Liver (tissue), 9 donors: ENCODE results near the gene TMEM119. TPM values are rescaled to one million over a fixed set of nuclear protein-coding genes. Genes with fewer than 3 reads are reported as not detected.

Source experiments
- DNase-seq: peaks from one replicate; pipeline ENCODE4 v3.0.0-alpha.2; 2017; ENCODE audit warnings: low spot score
- H3K27ac ChIP-seq, 2 donors: one replicate each; pipeline ENCODE4 v1.7.0; 2013; ENCODE audit warnings: inconsistent platforms in 2 of 2, low read length in 2 of 2, control low read depth in 1 of 2, low read depth in 1 of 2, mild to moderate bottlenecking in 1 of 2
- H3K27me3 ChIP-seq, 4 donors: one replicate each; pipeline versions ENCODE4 v1.6.1 to v1.7.0; 2013; ENCODE audit warnings: low read length in 3 of 4, inconsistent platforms in 1 of 4, mild to moderate bottlenecking in 1 of 4, moderate library complexity in 1 of 4; ENCODE audit not compliant: control insufficient read depth in 4 of 4, insufficient read depth in 4 of 4
- H3K36me3 ChIP-seq, 4 donors: one replicate each; pipeline versions ENCODE4 v1.6.1 to v1.7.0; 2013; ENCODE audit warnings: low read length in 3 of 4, mild to moderate bottlenecking in 3 of 4, low read depth in 1 of 4, moderate library complexity in 1 of 4; ENCODE audit not compliant: control insufficient read depth in 4 of 4, insufficient read depth in 3 of 4
- H3K4me1 ChIP-seq, 4 donors: one replicate each; pipeline versions ENCODE4 v1.6.1 to v1.7.0; 2013; ENCODE audit warnings: low read length in 3 of 4, mild to moderate bottlenecking in 3 of 4, moderate library complexity in 1 of 4; ENCODE audit not compliant: control insufficient read depth in 4 of 4, insufficient read depth in 4 of 4
- H3K4me3 ChIP-seq, 3 donors: one replicate each; pipeline versions ENCODE4 v1.6.1 to v1.7.0; 2013; ENCODE audit warnings: low read length in 3 of 3, control low read depth in 1 of 3, low read depth in 1 of 3, mild to moderate bottlenecking in 1 of 3
- H3K9ac ChIP-seq, 2 donors: one replicate each; pipeline ENCODE4 v1.7.0; 2013; ENCODE audit warnings: low read length in 2 of 2, mild to moderate bottlenecking in 2 of 2, moderate library complexity in 2 of 2, control low read depth in 1 of 2, low read depth in 1 of 2
- H3K9me3 ChIP-seq, 4 donors: one replicate each; pipeline versions ENCODE4 v1.6.1 to v1.7.0; 2013; ENCODE audit warnings: low read length in 3 of 4; ENCODE audit not compliant: control insufficient read depth in 4 of 4
- EGR1 ChIP-seq, 2 donors: IDR thresholded peaks; 2 replicates each; pipeline ENCODE4 v1.6.1; 2016 to 2018; ENCODE audit warnings: antibody characterized with exemption in 2 of 2, low read depth in 2 of 2
- FOXA1 ChIP-seq: IDR thresholded peaks from 2 replicates; pipeline ENCODE4 v1.6.1; 2016; ENCODE audit warnings: antibody characterized with exemption
- FOXA2 ChIP-seq: IDR thresholded peaks from 2 replicates; pipeline ENCODE4 v1.6.1; 2016; ENCODE audit warnings: antibody characterized with exemption
- GABPA ChIP-seq, 2 donors: IDR thresholded peaks in 1 of 2; conservative IDR thresholded peaks in 1 of 2; 2 replicates each; pipeline ENCODE4 v1.6.1; 2016; ENCODE audit warnings: antibody characterized with exemption in 2 of 2, mild to moderate bottlenecking in 1 of 2, moderate library complexity in 1 of 2
- HNF4A ChIP-seq, 2 donors: conservative IDR thresholded peaks; 2 replicates each; pipeline ENCODE4 v1.6.1; 2016; ENCODE audit warnings: antibody characterized with exemption in 2 of 2, mild to moderate bottlenecking in 2 of 2
- HNF4G ChIP-seq: IDR thresholded peaks from 2 replicates; pipeline ENCODE4 v1.6.1; 2016; ENCODE audit warnings: antibody characterized with exemption
- JUND ChIP-seq, 2 donors: IDR thresholded peaks; 2 replicates each; pipeline ENCODE4 v1.6.1; 2016; ENCODE audit warnings: antibody characterized with exemption in 2 of 2
- NR2F2 ChIP-seq: IDR thresholded peaks from 2 replicates; pipeline ENCODE4 v1.6.1; 2016; ENCODE audit warnings: antibody characterized with exemption
- RAD21 ChIP-seq, 2 donors: IDR thresholded peaks; 2 replicates each; pipeline ENCODE4 v1.6.1; 2016; ENCODE audit warnings: antibody characterized with exemption in 2 of 2, mild to moderate bottlenecking in 2 of 2
- RXRA ChIP-seq, 2 donors: IDR thresholded peaks; 2 replicates each; pipeline ENCODE4 v1.6.1; 2017 to 2018; ENCODE audit warnings: antibody characterized with exemption in 2 of 2, mild to moderate bottlenecking in 1 of 2
- SP1 ChIP-seq: IDR thresholded peaks from 2 replicates; pipeline ENCODE4 v1.6.1; 2018; ENCODE audit warnings: antibody characterized with exemption, mild to moderate bottlenecking
- TAF1 ChIP-seq: conservative IDR thresholded peaks from 2 replicates; pipeline ENCODE4 v1.6.1; 2016; ENCODE audit warnings: antibody characterized with exemption, mild to moderate bottlenecking
- YY1 ChIP-seq: IDR thresholded peaks from 2 replicates; pipeline ENCODE4 v1.6.1; 2016; ENCODE audit warnings: antibody characterized with exemption, mild to moderate bottlenecking
- WGBS: extraction: QIAGEN DNeasy Blood & Tissue Kit; methylation state at CpG from one replicate; pipeline ENCODE4 v1.1.7; 2013; 5-methylcytosine and 5-hydroxymethylcytosine counted together
- polyA plus RNA-seq, 2 donors: library from polyadenylated mRNA; stranded (reverse) in 1 of 2; unstranded in 1 of 2; fragments of 200-250 nt in 1 of 2; fragments of >200 nt in 1 of 2; fragmentation: Nextera tagmentation in 1 of 2; extraction: Ambion mirVana in 1 of 2; gene quantifications; one replicate each; pipeline versions ENCODE4 v1.2.1 to v1.2.3, GENCODE V29; 2013 to 2015
- total RNA-seq, 2 donors: library from RNA; depleted of rRNA; stranded (reverse); fragments of >200 nt; gene quantifications; one replicate each; pipeline ENCODE4 v1.2.3, GENCODE V29; 2014
- TF ChIP-seq, protein P1 (sequence below): IDR thresholded peaks from 2 replicates; pipeline ENCODE4 v1.6.1; 2016; ENCODE audit warnings: antibody characterized with exemption
- TF ChIP-seq, protein P2 (sequence below): IDR thresholded peaks from 2 replicates; pipeline ENCODE4 v1.6.1; 2016; ENCODE audit warnings: antibody characterized with exemption, mild to moderate bottlenecking
- TF ChIP-seq, protein P3 (sequence below): fragments of 150-350 bp; IDR thresholded peaks from 2 replicates; pipeline ENCODE4 v1.5.1; 2017; ENCODE audit warnings: improper control_type of control experiment, low read depth, low read length; ENCODE audit not compliant: missing input control
- TF ChIP-seq, protein P4 (sequence below): IDR thresholded peaks from 2 replicates; pipeline ENCODE4 v1.6.1; 2016; ENCODE audit warnings: antibody characterized with exemption
- TF ChIP-seq, protein P5 (sequence below): IDR thresholded peaks from 2 replicates; pipeline ENCODE4 v1.6.1; 2016; ENCODE audit warnings: antibody characterized with exemption
- donor health status: healthy.
- donor health status: healthy.
- donor health status: healthy.
- donor health status: healthy.
- donor health status: healthy.

The TMEM119 gene
- total and polyA plus RNA-seq, 4 donors, result 0.14 to 2.6 (median 0.38) TPM

DNA sequence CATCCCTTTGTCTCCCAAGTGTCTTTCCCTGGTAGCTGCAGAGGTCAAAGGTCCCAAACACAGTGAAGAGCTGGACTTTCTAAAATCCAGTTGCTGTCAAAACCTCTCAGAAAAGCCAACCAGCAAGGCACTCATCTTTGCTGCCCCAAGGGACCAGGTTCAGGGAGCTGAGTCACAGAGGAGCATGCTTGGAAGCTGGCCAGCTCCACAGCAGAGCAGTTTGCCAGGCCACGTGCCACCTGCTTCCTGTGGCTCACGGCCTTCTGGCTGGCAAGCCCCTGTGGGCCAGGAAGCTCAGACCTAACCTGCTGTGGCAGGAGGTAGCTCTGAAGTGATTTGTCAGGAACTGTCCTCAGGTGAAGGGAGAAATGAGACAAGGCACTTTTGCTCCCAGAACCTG, 31.9 kb downstream of the TMEM119 start:
- no peaks in the 10 kb centered on the region for H3K9me3 ChIP-seq
- H3K4me1 ChIP-seq, result peaks cover 2 to 29% (median 20%) of the 10 kb centered on the region in 4 donors
- WGBS, result 5% methylated on average over 2 of the region's 2 CpGs
- no peak for DNase-seq
- TF ChIP-seq SP1, result no peak
- TF ChIP-seq FOXA2, result no peak
- TF ChIP-seq FOXA1, result no peak
- peak in 1 of 2 donors; percentile 44 for TF ChIP-seq JUND (IDR thresholded peaks at IDR 0.05)
- peak; percentile 28 to 36 for TF ChIP-seq HNF4A (conservative IDR thresholded peaks at IDR 0.05)
- TF ChIP-seq, protein P1, sequence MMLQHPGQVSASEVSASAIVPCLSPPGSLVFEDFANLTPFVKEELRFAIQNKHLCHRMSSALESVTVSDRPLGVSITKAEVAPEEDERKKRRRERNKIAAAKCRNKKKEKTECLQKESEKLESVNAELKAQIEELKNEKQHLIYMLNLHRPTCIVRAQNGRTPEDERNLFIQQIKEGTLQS, result no peak
- TF ChIP-seq NR2F2, result no peak
- TF ChIP-seq, protein P2, sequence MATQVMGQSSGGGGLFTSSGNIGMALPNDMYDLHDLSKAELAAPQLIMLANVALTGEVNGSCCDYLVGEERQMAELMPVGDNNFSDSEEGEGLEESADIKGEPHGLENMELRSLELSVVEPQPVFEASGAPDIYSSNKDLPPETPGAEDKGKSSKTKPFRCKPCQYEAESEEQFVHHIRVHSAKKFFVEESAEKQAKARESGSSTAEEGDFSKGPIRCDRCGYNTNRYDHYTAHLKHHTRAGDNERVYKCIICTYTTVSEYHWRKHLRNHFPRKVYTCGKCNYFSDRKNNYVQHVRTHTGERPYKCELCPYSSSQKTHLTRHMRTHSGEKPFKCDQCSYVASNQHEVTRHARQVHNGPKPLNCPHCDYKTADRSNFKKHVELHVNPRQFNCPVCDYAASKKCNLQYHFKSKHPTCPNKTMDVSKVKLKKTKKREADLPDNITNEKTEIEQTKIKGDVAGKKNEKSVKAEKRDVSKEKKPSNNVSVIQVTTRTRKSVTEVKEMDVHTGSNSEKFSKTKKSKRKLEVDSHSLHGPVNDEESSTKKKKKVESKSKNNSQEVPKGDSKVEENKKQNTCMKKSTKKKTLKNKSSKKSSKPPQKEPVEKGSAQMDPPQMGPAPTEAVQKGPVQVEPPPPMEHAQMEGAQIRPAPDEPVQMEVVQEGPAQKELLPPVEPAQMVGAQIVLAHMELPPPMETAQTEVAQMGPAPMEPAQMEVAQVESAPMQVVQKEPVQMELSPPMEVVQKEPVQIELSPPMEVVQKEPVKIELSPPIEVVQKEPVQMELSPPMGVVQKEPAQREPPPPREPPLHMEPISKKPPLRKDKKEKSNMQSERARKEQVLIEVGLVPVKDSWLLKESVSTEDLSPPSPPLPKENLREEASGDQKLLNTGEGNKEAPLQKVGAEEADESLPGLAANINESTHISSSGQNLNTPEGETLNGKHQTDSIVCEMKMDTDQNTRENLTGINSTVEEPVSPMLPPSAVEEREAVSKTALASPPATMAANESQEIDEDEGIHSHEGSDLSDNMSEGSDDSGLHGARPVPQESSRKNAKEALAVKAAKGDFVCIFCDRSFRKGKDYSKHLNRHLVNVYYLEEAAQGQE, result no peak
- TF ChIP-seq RXRA (IDR thresholded peaks at IDR 0.05), result peak in 1 of 2 donors; percentile 23
- peak; percentile 10 to 13 for TF ChIP-seq RAD21 (IDR thresholded peaks at IDR 0.05)
- TF ChIP-seq, protein P3, sequence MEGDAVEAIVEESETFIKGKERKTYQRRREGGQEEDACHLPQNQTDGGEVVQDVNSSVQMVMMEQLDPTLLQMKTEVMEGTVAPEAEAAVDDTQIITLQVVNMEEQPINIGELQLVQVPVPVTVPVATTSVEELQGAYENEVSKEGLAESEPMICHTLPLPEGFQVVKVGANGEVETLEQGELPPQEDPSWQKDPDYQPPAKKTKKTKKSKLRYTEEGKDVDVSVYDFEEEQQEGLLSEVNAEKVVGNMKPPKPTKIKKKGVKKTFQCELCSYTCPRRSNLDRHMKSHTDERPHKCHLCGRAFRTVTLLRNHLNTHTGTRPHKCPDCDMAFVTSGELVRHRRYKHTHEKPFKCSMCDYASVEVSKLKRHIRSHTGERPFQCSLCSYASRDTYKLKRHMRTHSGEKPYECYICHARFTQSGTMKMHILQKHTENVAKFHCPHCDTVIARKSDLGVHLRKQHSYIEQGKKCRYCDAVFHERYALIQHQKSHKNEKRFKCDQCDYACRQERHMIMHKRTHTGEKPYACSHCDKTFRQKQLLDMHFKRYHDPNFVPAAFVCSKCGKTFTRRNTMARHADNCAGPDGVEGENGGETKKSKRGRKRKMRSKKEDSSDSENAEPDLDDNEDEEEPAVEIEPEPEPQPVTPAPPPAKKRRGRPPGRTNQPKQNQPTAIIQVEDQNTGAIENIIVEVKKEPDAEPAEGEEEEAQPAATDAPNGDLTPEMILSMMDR, result no peak
- TF ChIP-seq, protein P4, sequence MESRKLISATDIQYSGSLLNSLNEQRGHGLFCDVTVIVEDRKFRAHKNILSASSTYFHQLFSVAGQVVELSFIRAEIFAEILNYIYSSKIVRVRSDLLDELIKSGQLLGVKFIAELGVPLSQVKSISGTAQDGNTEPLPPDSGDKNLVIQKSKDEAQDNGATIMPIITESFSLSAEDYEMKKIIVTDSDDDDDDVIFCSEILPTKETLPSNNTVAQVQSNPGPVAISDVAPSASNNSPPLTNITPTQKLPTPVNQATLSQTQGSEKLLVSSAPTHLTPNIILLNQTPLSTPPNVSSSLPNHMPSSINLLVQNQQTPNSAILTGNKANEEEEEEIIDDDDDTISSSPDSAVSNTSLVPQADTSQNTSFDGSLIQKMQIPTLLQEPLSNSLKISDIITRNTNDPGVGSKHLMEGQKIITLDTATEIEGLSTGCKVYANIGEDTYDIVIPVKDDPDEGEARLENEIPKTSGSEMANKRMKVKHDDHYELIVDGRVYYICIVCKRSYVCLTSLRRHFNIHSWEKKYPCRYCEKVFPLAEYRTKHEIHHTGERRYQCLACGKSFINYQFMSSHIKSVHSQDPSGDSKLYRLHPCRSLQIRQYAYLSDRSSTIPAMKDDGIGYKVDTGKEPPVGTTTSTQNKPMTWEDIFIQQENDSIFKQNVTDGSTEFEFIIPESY, result no peak
- TF ChIP-seq YY1, result peak; percentile 28
- TF ChIP-seq GABPA (IDR thresholded peaks at IDR 0.05 in 1 of 2, conservative IDR thresholded peaks at IDR 0.05 in 1 of 2), result peak in 1 of 2 donors; percentile 73
- no peak for TF ChIP-seq EGR1 (IDR thresholded peaks at IDR 0.05; ENCODE audit: low read depth in 2 of 2)
- no peak for TF ChIP-seq HNF4G
- TF ChIP-seq, protein P5, sequence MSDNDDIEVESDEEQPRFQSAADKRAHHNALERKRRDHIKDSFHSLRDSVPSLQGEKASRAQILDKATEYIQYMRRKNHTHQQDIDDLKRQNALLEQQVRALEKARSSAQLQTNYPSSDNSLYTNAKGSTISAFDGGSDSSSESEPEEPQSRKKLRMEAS, result peak; percentile 26
- TF ChIP-seq TAF1, result no peak
- H3K36me3 ChIP-seq, result peaks cover 0 to 36% (median 27%) of the 10 kb centered on the region in 4 donors
- H3K27ac ChIP-seq, result peak overlapping the region; percentile 22 to 50
- no peak overlapping the region for H3K4me3 ChIP-seq
- no peaks in the 10 kb centered on the region for H3K27me3 ChIP-seq
- no peak overlapping the region for H3K9ac ChIP-seq
